Natural killer cell (primary cell): ENCODE measurements around the gene PTPRO. TPM values are rescaled to one million over a fixed set of nuclear protein-coding genes. Genes with fewer than 3 reads are reported as not detected.

Source experiments
- ATAC-seq, 3 donors: fragments of 150-1000 bp in 2 of 3; fragments of 200-7000 bp in 1 of 3; cut with Tn5 transposase; 1 replicate in 1 of 3; 2 replicates in 2 of 3; pipeline ENCODE4 v1.10.0; 2021; ENCODE audit warnings: mild to moderate bottlenecking in 2 of 3, moderate library complexity in 2 of 3
- DNase-seq, 2 donors: peaks; one replicate each; pipeline versions ENCODE4 v3.0.0 to v3.0.0-alpha.2; 2013 to 2021; ENCODE audit warnings: mixed read lengths in 1 of 2
- H3K27ac ChIP-seq: one replicate; pipeline ENCODE4 v1.5.1; 2013; ENCODE audit warnings: mild to moderate bottlenecking, low read length
- H3K27me3 ChIP-seq: one replicate; pipeline ENCODE4 v1.6.1; 2013; ENCODE audit warnings: low read length; ENCODE audit not compliant: control insufficient read depth, insufficient read depth
- H3K36me3 ChIP-seq: one replicate; pipeline ENCODE4 v1.6.1; 2013; ENCODE audit warnings: low read length; ENCODE audit not compliant: control insufficient read depth, insufficient read depth
- H3K4me1 ChIP-seq: one replicate; pipeline ENCODE4 v1.6.1; 2013; ENCODE audit warnings: low read length; ENCODE audit not compliant: control insufficient read depth, insufficient read depth
- H3K4me3 ChIP-seq: one replicate; pipeline ENCODE4 v1.5.1; 2013; ENCODE audit warnings: low read length
- H3K9me3 ChIP-seq: one replicate; pipeline ENCODE4 v1.6.1; 2013; ENCODE audit warnings: low read length; ENCODE audit not compliant: control insufficient read depth, insufficient read depth
- H3K27ac Mint-ChIP-seq, 2 donors: one replicate each; pipeline ENCODE4 v1.8.0; 2022; ENCODE audit warnings: mild to moderate bottlenecking in 2 of 2, mixed read lengths in 2 of 2, moderate library complexity in 1 of 2
- H3K27me3 Mint-ChIP-seq, 2 donors: one replicate each; pipeline ENCODE4 v1.8.0; 2022; ENCODE audit warnings: low read depth in 2 of 2, mixed read lengths in 2 of 2
- H3K36me3 Mint-ChIP-seq: one replicate; pipeline ENCODE4 v1.8.0; 2022; ENCODE audit warnings: mixed read lengths
- H3K4me1 Mint-ChIP-seq, 2 donors: one replicate each; pipeline ENCODE4 v1.8.0; 2022; ENCODE audit warnings: mixed read lengths in 2 of 2
- H3K4me3 Mint-ChIP-seq: one replicate; pipeline ENCODE4 v1.8.0; 2022; ENCODE audit warnings: mild to moderate bottlenecking, moderate library complexity, mixed read lengths
- H3K9me3 Mint-ChIP-seq, 2 donors: one replicate each; pipeline ENCODE4 v1.8.0; 2022; ENCODE audit warnings: mixed read lengths in 2 of 2
- CTCF ChIP-seq: fragments of 200-600 bp; IDR thresholded peaks from one replicate; pipeline ENCODE4 v1.8.0; 2022; ENCODE audit warnings: antibody characterized with exemption
- WGBS: methylation state at CpG from one replicate; pipeline ENCODE4 v1.1.7; 2013; ENCODE audit warnings: missing lambda C conversion rate; ENCODE audit not compliant: insufficient coverage; 5-methylcytosine and 5-hydroxymethylcytosine counted together
- intact Hi-C: fragments of 100-400 bp; cut with micrococcal nuclease; formaldehyde crosslinking; loops from one replicate; pipeline ENCODE4 v1.14.2; 2022
- total RNA-seq, 4 donors: library from RNA; stranded (reverse); fragments of 120-200 nt in 1 of 4; gene quantifications; one replicate each; pipeline versions ENCODE4 v1.2.3 to v1.2.4, GENCODE V29; 2013 to 2022

PTPRO gene
- total RNA-seq, 3 donors from 2014 or later (not counting 1 experiment from before 2014, with no cell fraction given), result 0.29 to 1.2 (median 0.53) TPM

GRCh38 chr12:15417691-15418090 is 95.4 kb downstream of the PTPRO start:
- Mint-ChIP-seq H3K4me3 (no peak overlapping the region), H3K9me3 (peaks cover 0 to 2% of the 10 kb centered on the region in 2 donors), H3K27me3 (peaks cover 10 to 11% of the 10 kb centered on the region in 2 donors), H3K27ac (no peak overlapping the region), H3K36me3 (no peaks in the 10 kb centered on the region), H3K4me1 (no peaks in the 10 kb centered on the region)
- intact Hi-C loops, result no loop called here
- ATAC-seq (no peak), DNase-seq (no peak)
- Histone ChIP-seq H3K9me3 (no peaks in the 10 kb centered on the region), H3K36me3 (no peaks in the 10 kb centered on the region), H3K4me1 (no peaks in the 10 kb centered on the region), H3K4me3 (no peak overlapping the region), H3K27ac (no peak overlapping the region), H3K27me3 (no peaks in the 10 kb centered on the region)
- no peak for TF ChIP-seq CTCF
- WGBS, result 92% methylated on average over 3 of the region's 3 CpGs

GRCh38 chr12:15423629-15424028 is 101.3 kb downstream of the PTPRO start:
- Histone ChIP-seq H3K27ac (no peak overlapping the region), H3K9me3 (no peaks in the 10 kb centered on the region), H3K36me3 (no peaks in the 10 kb centered on the region), H3K4me3 (no peak overlapping the region), H3K27me3 (no peaks in the 10 kb centered on the region), H3K4me1 (no peaks in the 10 kb centered on the region)
- Mint-ChIP-seq H3K9me3 (no peaks in the 10 kb centered on the region), H3K27me3 (no peaks in the 10 kb centered on the region), H3K27ac (no peak overlapping the region), H3K36me3 (no peaks in the 10 kb centered on the region), H3K4me1 (no peaks in the 10 kb centered on the region), H3K4me3 (no peak overlapping the region)
- DNase-seq (no peak), ATAC-seq (no peak)
- intact Hi-C loops, result no loop called here
- 40% methylated on average over 1 of the region's 2 CpGs for WGBS
- no peak for TF ChIP-seq CTCF

- no peaks in the 10 kb centered on the region for H3K4me1 ChIP-seq
- 88% methylated on average over 2 of the region's 2 CpGs for WGBS
- ATAC-seq, result no peak
- no peaks in the 10 kb centered on the region for H3K9me3 ChIP-seq
- H3K4me3 ChIP-seq, result no peak overlapping the region
- no peaks in the 10 kb centered on the region for H3K36me3 Mint-ChIP-seq
- H3K27ac Mint-ChIP-seq, result no peak overlapping the region
- no peaks in the 10 kb centered on the region for H3K36me3 ChIP-seq
- H3K27ac ChIP-seq, result no peak overlapping the region
- intact Hi-C loops, result no loop called here
- no peak overlapping the region for H3K4me3 Mint-ChIP-seq
- H3K27me3 Mint-ChIP-seq, result peaks cover 0 to 13% of the 10 kb centered on the region in 2 donors
- no peaks in the 10 kb centered on the region for H3K4me1 Mint-ChIP-seq
- TF ChIP-seq CTCF, result no peak
- no peaks in the 10 kb centered on the region for H3K27me3 ChIP-seq
- no peak for DNase-seq
- peaks cover 0 to 6% of the 10 kb centered on the region in 2 donors for H3K9me3 Mint-ChIP-seq
These were observed 105.6 kb downstream of the PTPRO start for GRCh38 chr12:15427913-15428312.

- intact Hi-C loops, result no loop called here
- Mint-ChIP-seq H3K4me1 (no peaks in the 10 kb centered on the region), H3K27me3 (peaks cover 0 to 13% of the 10 kb centered on the region in 2 donors), H3K4me3 (no peak overlapping the region), H3K36me3 (no peaks in the 10 kb centered on the region), H3K9me3 (peaks cover 0 to 6% of the 10 kb centered on the region in 2 donors), H3K27ac (no peak overlapping the region)
- no peaks in the 10 kb centered on the region for H3K4me1 ChIP-seq
- 66% methylated on average over 2 of the region's 2 CpGs for WGBS
- no peaks in the 10 kb centered on the region for H3K27me3 ChIP-seq
- TF ChIP-seq CTCF, result no peak
- H3K36me3 ChIP-seq, result no peaks in the 10 kb centered on the region
- H3K27ac ChIP-seq, result no peak overlapping the region
- no peak for ATAC-seq
- no peak for DNase-seq
- no peaks in the 10 kb centered on the region for H3K9me3 ChIP-seq
- H3K4me3 ChIP-seq, result no peak overlapping the region
These were observed 106.3 kb downstream of the PTPRO start for GRCh38 chr12:15428632-15429031.
